A549 (cell line): ENCODE data around the gene FMNL2.

Source experiments
- CHD2 ChIP-seq: fragments of 150-350 bp; IDR thresholded peaks from 2 replicates; pipeline ENCODE4 v1.6.1; 2014; ENCODE audit warnings: low read length; ENCODE audit not compliant: partially characterized antibody
- EP300 ChIP-seq, 2 experiments: fragments of >200 bp; sonication (Bioruptor Twin); formaldehyde crosslinking; IDR thresholded peaks; 2 replicates in 1 of 2; 3 replicates in 1 of 2; pipeline ENCODE4 v1.6.1; 2016 to 2017
- GATA3 ChIP-seq: IDR thresholded peaks from 2 replicates; pipeline ENCODE4 v1.6.1; 2012; ENCODE audit warnings: borderline replicate concordance
- JUN ChIP-seq, 2 experiments: fragments of >200 bp; sonication (Bioruptor Twin); formaldehyde crosslinking; IDR thresholded peaks; 2 replicates in 1 of 2; 3 replicates in 1 of 2; pipeline ENCODE4 v1.6.1; 2016 to 2017
- MYC ChIP-seq: IDR thresholded peaks from 2 replicates; pipeline ENCODE4 v1.6.1; 2012; ENCODE audit warnings: mild to moderate bottlenecking, inconsistent platforms, low read length, improper control_type of control experiment, borderline replicate concordance
- NR3C1 ChIP-seq: fragments of >200 bp; sonication (Bioruptor Twin); formaldehyde crosslinking; IDR thresholded peaks from 3 replicates; pipeline ENCODE4 v1.6.1; 2017
- POLR2A ChIP-seq: IDR thresholded peaks from 2 replicates; pipeline ENCODE4 v1.6.1; 2012; ENCODE audit warnings: mild to moderate bottlenecking, low read length
- RFX5 ChIP-seq: fragments of 450-650 bp; IDR thresholded peaks from 2 replicates; pipeline ENCODE4 v1.7.1; 2014; ENCODE audit warnings: antibody characterized with exemption, mild to moderate bottlenecking, moderate library complexity
- SMC3 ChIP-seq: fragments of >200 bp; sonication (Bioruptor Twin); formaldehyde crosslinking; IDR thresholded peaks from 3 replicates; pipeline ENCODE4 v1.6.1; 2018; ENCODE audit warnings: inconsistent platforms
- TF ChIP-seq, protein P1 (sequence below): fragments of >200 bp; sonication (Bioruptor Twin); formaldehyde crosslinking; IDR thresholded peaks from 3 replicates; pipeline ENCODE4 v1.5.1; 2016
- TF ChIP-seq, protein P2 (sequence below): IDR thresholded peaks from 2 replicates; pipeline ENCODE4 v1.6.1; 2012
- TF ChIP-seq, protein P3 (sequence below): fragments of 250-450 bp; sonication (Bioruptor Pico); IDR thresholded peaks from 2 replicates; pipeline ENCODE4 v1.5.0; 2021; ENCODE audit warnings: mild to moderate bottlenecking, moderate library complexity, borderline replicate concordance

DNA sequence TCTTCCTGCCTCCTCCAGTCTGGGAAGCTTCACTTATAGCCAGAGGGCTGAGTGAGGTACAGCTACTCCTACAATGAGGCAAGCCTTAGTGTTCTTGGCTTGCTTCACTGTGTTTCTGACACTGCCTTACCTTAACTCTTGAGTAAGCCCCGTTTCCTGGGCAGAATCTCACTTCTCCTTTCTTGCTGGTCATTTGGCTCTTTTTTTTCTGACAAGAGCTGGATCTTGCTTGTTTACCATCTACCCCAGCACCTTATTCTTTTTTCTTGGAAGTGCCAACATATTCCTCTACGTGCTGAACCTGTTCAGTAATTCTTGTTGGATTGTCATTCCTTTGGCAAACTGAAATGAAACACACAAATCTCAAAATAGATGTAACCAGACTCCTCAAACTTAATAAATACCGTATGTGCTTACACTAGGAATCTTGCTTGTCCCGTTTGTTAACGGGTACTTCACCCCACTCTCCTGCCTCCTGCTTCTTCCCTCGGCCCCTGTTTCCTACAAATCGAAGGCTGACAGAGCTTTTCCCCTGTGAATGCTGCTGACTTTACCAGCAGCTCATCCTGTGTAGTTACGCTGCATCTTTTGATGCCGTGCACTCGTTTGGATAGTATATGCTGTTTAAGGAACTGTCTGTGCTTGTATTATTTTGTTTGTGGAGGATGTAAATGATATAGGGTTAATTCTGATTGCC lies 132.2 kb downstream of the FMNL2 start:
- TF ChIP-seq, protein P1, sequence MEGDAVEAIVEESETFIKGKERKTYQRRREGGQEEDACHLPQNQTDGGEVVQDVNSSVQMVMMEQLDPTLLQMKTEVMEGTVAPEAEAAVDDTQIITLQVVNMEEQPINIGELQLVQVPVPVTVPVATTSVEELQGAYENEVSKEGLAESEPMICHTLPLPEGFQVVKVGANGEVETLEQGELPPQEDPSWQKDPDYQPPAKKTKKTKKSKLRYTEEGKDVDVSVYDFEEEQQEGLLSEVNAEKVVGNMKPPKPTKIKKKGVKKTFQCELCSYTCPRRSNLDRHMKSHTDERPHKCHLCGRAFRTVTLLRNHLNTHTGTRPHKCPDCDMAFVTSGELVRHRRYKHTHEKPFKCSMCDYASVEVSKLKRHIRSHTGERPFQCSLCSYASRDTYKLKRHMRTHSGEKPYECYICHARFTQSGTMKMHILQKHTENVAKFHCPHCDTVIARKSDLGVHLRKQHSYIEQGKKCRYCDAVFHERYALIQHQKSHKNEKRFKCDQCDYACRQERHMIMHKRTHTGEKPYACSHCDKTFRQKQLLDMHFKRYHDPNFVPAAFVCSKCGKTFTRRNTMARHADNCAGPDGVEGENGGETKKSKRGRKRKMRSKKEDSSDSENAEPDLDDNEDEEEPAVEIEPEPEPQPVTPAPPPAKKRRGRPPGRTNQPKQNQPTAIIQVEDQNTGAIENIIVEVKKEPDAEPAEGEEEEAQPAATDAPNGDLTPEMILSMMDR: no peak
- TF ChIP-seq NR3C1 (no peak), GATA3 (no peak), SMC3 (no peak), MYC (no peak), JUN (IDR thresholded peaks at IDR 0.05) (no peak), EP300 (IDR thresholded peaks at IDR 0.05) (no peak), CHD2 (no peak), POLR2A (no peak), RFX5 (no peak)
- TF ChIP-seq, protein P2, sequence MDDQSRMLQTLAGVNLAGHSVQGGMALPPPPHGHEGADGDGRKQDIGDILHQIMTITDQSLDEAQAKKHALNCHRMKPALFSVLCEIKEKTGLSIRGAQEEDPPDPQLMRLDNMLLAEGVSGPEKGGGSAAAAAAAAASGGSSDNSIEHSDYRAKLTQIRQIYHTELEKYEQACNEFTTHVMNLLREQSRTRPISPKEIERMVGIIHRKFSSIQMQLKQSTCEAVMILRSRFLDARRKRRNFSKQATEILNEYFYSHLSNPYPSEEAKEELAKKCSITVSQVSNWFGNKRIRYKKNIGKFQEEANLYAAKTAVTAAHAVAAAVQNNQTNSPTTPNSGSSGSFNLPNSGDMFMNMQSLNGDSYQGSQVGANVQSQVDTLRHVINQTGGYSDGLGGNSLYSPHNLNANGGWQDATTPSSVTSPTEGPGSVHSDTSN: no peak
- TF ChIP-seq, protein P3, sequence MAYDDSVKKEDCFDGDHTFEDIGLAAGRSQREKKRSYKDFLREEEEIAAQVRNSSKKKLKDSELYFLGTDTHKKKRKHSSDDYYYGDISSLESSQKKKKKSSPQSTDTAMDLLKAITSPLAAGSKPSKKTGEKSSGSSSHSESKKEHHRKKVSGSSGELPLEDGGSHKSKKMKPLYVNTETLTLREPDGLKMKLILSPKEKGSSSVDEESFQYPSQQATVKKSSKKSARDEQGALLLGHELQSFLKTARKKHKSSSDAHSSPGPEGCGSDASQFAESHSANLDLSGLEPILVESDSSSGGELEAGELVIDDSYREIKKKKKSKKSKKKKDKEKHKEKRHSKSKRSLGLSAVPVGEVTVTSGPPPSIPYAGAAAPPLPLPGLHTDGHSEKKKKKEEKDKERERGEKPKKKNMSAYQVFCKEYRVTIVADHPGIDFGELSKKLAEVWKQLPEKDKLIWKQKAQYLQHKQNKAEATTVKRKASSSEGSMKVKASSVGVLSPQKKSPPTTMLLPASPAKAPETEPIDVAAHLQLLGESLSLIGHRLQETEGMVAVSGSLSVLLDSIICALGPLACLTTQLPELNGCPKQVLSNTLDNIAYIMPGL: no peak
